NCI-H82 (cell line): Measurements from ENCODE around the gene CYP3A4.
A peak's percentile ranks its signal among the peaks of the same experiment; 100 is the strongest.
"Not testable (repeated sequence)": the region's sequence is repeated elsewhere in the genome, so short reads cannot be mapped to it uniquely, and the experiment has no call there.

Experiments
- DNase-seq: peaks from one replicate; lab custom pipeline; 2025; lab: John Stamatoyannopoulos, UW

The CYP3A4 gene

GRCh38 chr7:99784007-99784406, at the start of gene CYP3A4:
Gene CYP3A4 (minus strand): TSS chr7:99784184. CDS start chr7:99784081, 103 bp downstream.
- DNase-seq, result no peak

GRCh38 chr7:99833289-99833877, 49.4 kb upstream of the CYP3A4 start:
- DNase-seq, result no peak

- DNase-seq, result no peak
Observed at GRCh38 chr7:99831595-99831994, 47.6 kb upstream of the CYP3A4 start.

- no peak for DNase-seq
Observed at GRCh38 chr7:99829524-99830160, 45.7 kb upstream of the CYP3A4 start.

GRCh38 chr7:99828811-99829210, 44.8 kb upstream of the CYP3A4 start:
- DNase-seq, result no peak

GRCh38 chr7:99827040-99827778, 43.2 kb upstream of the CYP3A4 start:
- DNase-seq, result no peak

- no peak for DNase-seq
Observed at GRCh38 chr7:99825873-99826272, 41.9 kb upstream of the CYP3A4 start.

- no peak for DNase-seq
Observed at GRCh38 chr7:99825452-99825851, 41.5 kb upstream of the CYP3A4 start.

GRCh38 chr7:99824091-99824490, 40.1 kb upstream of the CYP3A4 start:
- DNase-seq, result no peak

- DNase-seq, result no peak
Observed at GRCh38 chr7:99822731-99823718, 39.0 kb upstream of the CYP3A4 start.

- no peak for DNase-seq
Observed at GRCh38 chr7:99820408-99821027, 36.5 kb upstream of the CYP3A4 start.

- DNase-seq, result no peak
Observed at GRCh38 chr7:99808766-99809165, 24.8 kb upstream of the CYP3A4 start.

- DNase-seq, result no peak
Observed at GRCh38 chr7:99806839-99807478, 23.0 kb upstream of the CYP3A4 start.

GRCh38 chr7:99805641-99806040, 21.7 kb upstream of the CYP3A4 start:
- DNase-seq, result no peak

GRCh38 chr7:99803118-99803517, 19.1 kb upstream of the CYP3A4 start:
- not testable (repeated sequence) for DNase-seq

GRCh38 chr7:99801407-99801806, 17.4 kb upstream of the CYP3A4 start:
- not testable (repeated sequence) for DNase-seq

GRCh38 chr7:99798972-99799371, 15.0 kb upstream of the CYP3A4 start:
- no peak for DNase-seq

- DNase-seq, result not testable (repeated sequence)
Observed at GRCh38 chr7:99795864-99796263, 11.9 kb upstream of the CYP3A4 start.

GRCh38 chr7:99794585-99795502, 10.9 kb upstream of the CYP3A4 start:
- peak; percentile 8 for DNase-seq

- no peak for DNase-seq
Observed at GRCh38 chr7:99793443-99793842, 9.5 kb upstream of the CYP3A4 start.
